ENCODE results near the gene SGIP1.

GRCh38 chr1:66493731-66494130 lies 40.2 kb upstream of the SGIP1 start:
- TF ChIP-seq CTCF (IDR thresholded peaks at IDR 0.05; ENCODE audit: low read length) = no peak
- TF ChIP-seq EZH2 (optimal IDR thresholded peaks at IDR 0.05; ENCODE audit: low read depth, low read length) = no peak
